ENCODE results near the gene RTP5.
"Not testable (repeated sequence)": the region's sequence is repeated elsewhere in the genome, so short reads cannot be mapped to it uniquely, and the experiment has no call there.

Gene RTP5

DNA sequence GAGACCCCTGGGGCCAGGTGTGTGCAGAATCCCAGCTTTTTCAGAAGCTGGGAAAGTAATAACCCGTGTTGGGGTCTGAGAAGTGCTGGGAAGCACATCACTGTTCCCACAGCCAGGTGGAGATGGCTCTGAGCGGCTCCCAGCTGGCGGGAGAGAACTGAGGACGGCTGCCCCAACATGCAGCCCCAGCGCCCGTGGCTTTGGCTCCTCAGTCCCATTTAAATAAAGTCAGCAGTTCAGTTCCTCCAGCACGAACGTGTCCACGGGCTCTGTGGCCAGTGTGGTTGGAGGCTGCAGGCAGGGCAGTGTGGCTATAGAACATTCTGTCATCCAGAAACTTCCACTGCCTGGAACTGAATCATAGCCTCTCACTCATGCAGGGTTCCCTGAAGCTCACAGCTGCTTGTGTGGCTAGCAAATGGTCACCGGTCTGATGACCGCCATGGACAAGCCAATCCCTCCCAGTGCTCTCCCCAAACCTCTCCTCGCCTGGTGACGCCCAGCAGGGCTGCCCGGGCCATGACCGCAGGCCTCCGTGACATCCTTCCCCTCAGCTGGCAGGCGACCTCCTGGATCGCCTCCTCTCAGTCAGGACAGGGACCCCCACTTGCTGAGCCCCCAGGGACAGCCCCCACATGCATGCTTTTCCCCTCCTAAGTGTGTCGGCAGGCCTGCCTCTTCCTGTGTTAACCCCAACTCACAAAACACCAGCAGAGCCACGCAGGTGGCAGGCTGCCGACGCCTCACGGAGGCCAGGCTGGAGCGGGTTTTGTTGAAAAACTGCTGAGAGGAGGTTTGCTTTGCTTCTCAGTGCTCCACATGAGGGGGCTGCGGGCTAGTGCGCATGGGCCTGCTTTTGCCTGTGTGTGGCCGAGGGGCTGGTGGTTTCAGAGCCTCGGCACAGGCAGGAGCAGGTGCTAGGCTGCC, 1.3 kb downstream of the RTP5 start:
- no peaks in the 10 kb centered on the region for H3K4me1 ChIP-seq (ENCODE audit: insufficient read depth, low read length)
- peaks cover 1 to 29% of the 10 kb centered on the region in 2 donors for H3K27me3 ChIP-seq (ENCODE audit: control insufficient read depth in 1 of 2, insufficient read depth in 2 of 2, low read length in 2 of 2)
- no peaks in the 10 kb centered on the region for H3K9me3 ChIP-seq (ENCODE audit: low read length)
- H3K9ac ChIP-seq (ENCODE audit: low read length), result no peak overlapping the region
- H3K27ac ChIP-seq (ENCODE audit: low read depth, low read length), result no peak overlapping the region
- no peaks in the 10 kb centered on the region for H3K36me3 ChIP-seq (ENCODE audit: insufficient read depth, low read length)
- no peak overlapping the region for H3K4me3 ChIP-seq (ENCODE audit: low read depth in 1 of 2, low read length in 2 of 2)

DNA sequence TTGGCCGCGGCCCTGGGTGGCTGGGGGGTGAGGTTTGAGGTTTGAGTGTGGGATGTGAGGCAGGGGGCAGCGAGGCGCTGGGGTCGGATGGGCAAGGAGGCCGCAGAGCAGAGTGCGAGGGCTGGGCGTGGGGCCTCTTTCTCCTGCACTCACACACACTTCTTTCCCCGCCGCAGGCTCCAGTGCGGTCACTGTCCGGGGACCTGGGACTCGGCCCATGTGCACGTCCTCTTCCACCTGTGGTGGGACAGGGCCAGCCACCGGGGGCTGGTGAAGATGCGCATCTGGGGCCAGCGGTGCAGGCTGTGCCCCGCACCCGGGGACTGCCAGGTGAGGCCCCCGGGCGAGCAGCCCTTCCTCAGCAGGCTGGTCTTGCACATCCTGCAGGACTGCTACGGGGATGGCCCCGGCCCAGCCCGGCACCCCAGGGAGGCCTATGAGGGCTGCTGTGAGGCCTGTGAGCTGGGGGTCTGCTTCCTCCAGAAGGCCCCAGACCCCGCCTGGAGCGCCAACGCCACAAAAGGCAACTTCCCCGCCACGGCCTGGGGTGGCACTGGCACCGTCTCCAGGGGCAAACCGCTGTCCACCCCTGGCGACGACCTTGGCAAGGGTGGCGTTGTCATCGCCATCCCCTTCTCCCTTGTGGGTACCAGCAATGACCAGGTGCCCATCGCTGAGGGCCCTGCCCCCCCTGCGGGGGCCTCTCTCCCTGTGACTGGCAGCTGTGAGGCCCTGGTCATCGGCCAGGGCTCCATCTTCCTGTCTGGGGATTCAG, 2.2 kb downstream of the RTP5 start:
- Histone ChIP-seq H3K27ac (ENCODE audit: low read depth, low read length) (no peak overlapping the region), H3K4me3 (ENCODE audit: low read depth in 1 of 2, low read length in 2 of 2) (no peak overlapping the region), H3K4me1 (ENCODE audit: insufficient read depth, low read length) (no peaks in the 10 kb centered on the region), H3K36me3 (ENCODE audit: insufficient read depth, low read length) (no peaks in the 10 kb centered on the region), H3K9me3 (ENCODE audit: low read length) (no peaks in the 10 kb centered on the region), H3K9ac (ENCODE audit: low read length) (no peak overlapping the region), H3K27me3 (ENCODE audit: control insufficient read depth in 1 of 2, insufficient read depth in 2 of 2, low read length in 2 of 2) (peaks cover 0 to 21% of the 10 kb centered on the region in 2 donors)

- Histone ChIP-seq H3K4me1 (ENCODE audit: insufficient read depth, low read length) (no peaks in the 10 kb centered on the region), H3K27ac (ENCODE audit: low read depth, low read length) (no peak overlapping the region), H3K4me3 (ENCODE audit: low read depth in 1 of 2, low read length in 2 of 2) (no peak overlapping the region), H3K36me3 (ENCODE audit: insufficient read depth, low read length) (no peaks in the 10 kb centered on the region), H3K9ac (ENCODE audit: low read length) (no peak overlapping the region), H3K27me3 (ENCODE audit: control insufficient read depth in 1 of 2, insufficient read depth in 2 of 2, low read length in 2 of 2) (peaks cover 0 to 15% of the 10 kb centered on the region in 2 donors), H3K9me3 (ENCODE audit: low read length) (no peaks in the 10 kb centered on the region)
These were observed 2.7 kb downstream of the RTP5 start for GRCh38 chr2:241872313-241872642.

- peaks cover 0 to 6% of the 10 kb centered on the region in 2 donors for H3K27me3 ChIP-seq (ENCODE audit: control insufficient read depth in 1 of 2, insufficient read depth in 2 of 2, low read length in 2 of 2)
These were observed 3.7 kb downstream of the RTP5 start for GRCh38 chr2:241873081-241873802.

GRCh38 chr2:241873803-241874110, 4.2 kb downstream of the RTP5 start:
- no peaks in the 10 kb centered on the region for H3K9me3 ChIP-seq (ENCODE audit: low read length)
- peaks cover 0 to under 1% of the 10 kb centered on the region in 2 donors for H3K27me3 ChIP-seq (ENCODE audit: control insufficient read depth in 1 of 2, insufficient read depth in 2 of 2, low read length in 2 of 2)
- no peaks in the 10 kb centered on the region for H3K4me1 ChIP-seq (ENCODE audit: insufficient read depth, low read length)
- no peaks in the 10 kb centered on the region for H3K36me3 ChIP-seq (ENCODE audit: insufficient read depth, low read length)
- no peak overlapping the region for H3K4me3 ChIP-seq (ENCODE audit: low read depth in 1 of 2, low read length in 2 of 2)
- H3K27ac ChIP-seq (ENCODE audit: low read depth, low read length), result no peak overlapping the region
- no peak overlapping the region for H3K9ac ChIP-seq (ENCODE audit: low read length)

More at GRCh38 chr2:241873081-241873802, 3.7 kb downstream of the RTP5 start:
- Histone ChIP-seq H3K4me3 (ENCODE audit: low read depth in 1 of 2, low read length in 2 of 2) (no peak overlapping the region), H3K27ac (ENCODE audit: low read depth, low read length) (no peak overlapping the region), H3K4me1 (ENCODE audit: insufficient read depth, low read length) (no peaks in the 10 kb centered on the region), H3K9ac (ENCODE audit: low read length) (no peak overlapping the region), H3K36me3 (ENCODE audit: insufficient read depth, low read length) (no peaks in the 10 kb centered on the region), H3K9me3 (ENCODE audit: low read length) (no peaks in the 10 kb centered on the region)

DNA sequence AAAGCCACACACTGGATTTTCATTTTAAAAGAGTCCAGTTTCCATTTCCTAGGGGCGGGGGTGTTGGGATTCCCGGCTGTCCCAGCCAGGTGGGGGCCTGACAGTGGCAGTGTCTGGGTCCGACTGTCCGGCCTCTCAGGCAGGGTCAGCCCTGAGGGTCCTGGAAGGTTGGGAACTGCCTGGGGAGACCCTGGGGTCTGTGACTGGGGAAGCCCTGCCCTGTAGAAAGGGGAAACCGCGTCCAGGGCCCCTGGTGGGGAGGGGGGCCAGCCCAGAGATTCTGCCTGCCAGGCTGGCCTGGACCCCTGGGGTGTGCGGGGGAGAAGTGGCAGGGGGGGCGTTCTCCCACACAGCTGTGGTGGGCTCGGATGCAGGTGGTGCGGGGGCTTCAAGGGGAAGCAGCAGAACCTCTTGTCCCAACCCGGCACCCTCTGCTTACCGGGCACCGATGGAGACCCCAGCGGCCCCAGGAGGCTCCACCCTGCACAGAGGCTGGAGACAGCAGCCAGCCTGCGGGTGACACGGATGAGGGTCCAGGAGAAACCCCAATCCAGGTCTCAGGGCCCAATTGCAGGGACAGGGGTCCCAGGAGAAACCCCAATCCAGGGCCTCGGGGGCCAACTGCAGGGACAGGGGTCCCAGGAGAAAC, 4.9 kb downstream of the RTP5 start:
- H3K4me3 ChIP-seq (ENCODE audit: low read depth in 1 of 2, low read length in 2 of 2), result no peak overlapping the region
- H3K4me1 ChIP-seq (ENCODE audit: insufficient read depth, low read length), result no peaks in the 10 kb centered on the region
- H3K36me3 ChIP-seq (ENCODE audit: insufficient read depth, low read length), result no peaks in the 10 kb centered on the region
- no peak overlapping the region for H3K27ac ChIP-seq (ENCODE audit: low read depth, low read length)
- no peak overlapping the region for H3K9ac ChIP-seq (ENCODE audit: low read length)
- H3K9me3 ChIP-seq (ENCODE audit: low read length), result no peaks in the 10 kb centered on the region
- H3K27me3 ChIP-seq (ENCODE audit: control insufficient read depth in 1 of 2, insufficient read depth in 2 of 2, low read length in 2 of 2), result no peaks in the 10 kb centered on the region

DNA sequence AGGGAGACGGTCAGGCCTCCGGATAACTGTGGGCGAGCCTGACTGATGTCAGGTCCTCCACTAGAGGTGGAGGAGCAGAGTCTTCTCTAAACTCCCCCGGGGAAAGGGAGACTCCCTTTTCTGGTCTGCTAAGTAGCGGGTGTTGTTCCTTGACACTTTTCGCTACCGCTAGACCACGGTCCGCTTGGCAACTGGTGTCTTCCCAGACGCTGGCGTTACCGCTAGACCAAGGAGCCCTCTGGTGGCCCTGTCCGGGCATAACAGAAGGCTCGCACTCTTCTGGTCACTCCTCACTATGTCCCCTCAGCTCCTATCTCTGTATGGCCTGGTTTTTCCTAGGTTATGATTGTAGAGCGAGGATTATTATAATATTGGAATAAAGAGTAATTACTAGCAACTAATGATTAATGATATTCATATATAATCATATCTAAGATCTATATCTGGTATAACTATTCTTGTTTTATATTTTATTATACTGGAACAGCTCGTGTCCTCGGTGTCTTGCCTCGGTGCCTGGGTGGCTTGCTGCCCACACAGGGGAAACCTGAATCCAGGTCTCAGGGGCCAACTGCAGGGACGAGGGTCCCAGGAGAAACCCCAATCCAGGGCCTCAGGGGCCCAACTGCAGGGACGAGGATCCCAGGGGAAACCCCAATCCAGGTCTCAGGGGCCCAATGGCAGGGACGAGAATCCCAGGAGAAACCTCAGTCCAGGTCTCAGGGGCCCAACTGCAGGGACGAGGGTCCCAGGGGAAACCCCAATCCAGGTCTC, 6.4 kb downstream of the RTP5 start:
- not testable (repeated sequence) for H3K27me3 ChIP-seq (ENCODE audit: control insufficient read depth in 1 of 2, insufficient read depth in 2 of 2, low read length in 2 of 2); H3K4me1 ChIP-seq (ENCODE audit: insufficient read depth, low read length); H3K9ac ChIP-seq (ENCODE audit: low read length); H3K27ac ChIP-seq (ENCODE audit: low read depth, low read length); H3K4me3 ChIP-seq (ENCODE audit: low read depth in 1 of 2, low read length in 2 of 2); H3K36me3 ChIP-seq (ENCODE audit: insufficient read depth, low read length); H3K9me3 ChIP-seq (ENCODE audit: low read length)

GRCh38 chr2:241876528-241877196, 7.1 kb downstream of the RTP5 start:
- H3K27me3 ChIP-seq (ENCODE audit: control insufficient read depth in 1 of 2, insufficient read depth in 2 of 2, low read length in 2 of 2), result no peaks in the 10 kb centered on the region
- H3K9me3 ChIP-seq (ENCODE audit: low read length), result no peaks in the 10 kb centered on the region
- H3K36me3 ChIP-seq (ENCODE audit: insufficient read depth, low read length), result no peaks in the 10 kb centered on the region
- no peak overlapping the region for H3K9ac ChIP-seq (ENCODE audit: low read length)
- peaks cover 6% of the 10 kb centered on the region for H3K4me1 ChIP-seq (ENCODE audit: insufficient read depth, low read length)
- H3K27ac ChIP-seq (ENCODE audit: low read depth, low read length), result no peak overlapping the region
- no peak overlapping the region for H3K4me3 ChIP-seq (ENCODE audit: low read depth in 1 of 2, low read length in 2 of 2)

- H3K4me3 ChIP-seq (ENCODE audit: low read depth in 1 of 2, low read length in 2 of 2), result no peak overlapping the region
- H3K27me3 ChIP-seq (ENCODE audit: control insufficient read depth in 1 of 2, insufficient read depth in 2 of 2, low read length in 2 of 2), result no peaks in the 10 kb centered on the region
- no peak overlapping the region for H3K9ac ChIP-seq (ENCODE audit: low read length)
- no peaks in the 10 kb centered on the region for H3K36me3 ChIP-seq (ENCODE audit: insufficient read depth, low read length)
- H3K4me1 ChIP-seq (ENCODE audit: insufficient read depth, low read length), result peaks cover 11% of the 10 kb centered on the region
- no peaks in the 10 kb centered on the region for H3K9me3 ChIP-seq (ENCODE audit: low read length)
- H3K27ac ChIP-seq (ENCODE audit: low read depth, low read length), result no peak overlapping the region
These were observed 7.7 kb downstream of the RTP5 start for GRCh38 chr2:241877197-241877685.

Data from muscle layer of colon (tissue), 2 donors.